Liver (tissue), 9 donors: ENCODE data around the gene LIMS2. TPM values are rescaled to one million over a fixed set of nuclear protein-coding genes. Genes with fewer than 3 reads are reported as not detected.

Source experiments
- DNase-seq: peaks from one replicate; pipeline ENCODE4 v3.0.0-alpha.2; 2017; ENCODE audit warnings: low spot score
- H3K27ac ChIP-seq, 2 donors: one replicate each; pipeline ENCODE4 v1.7.0; 2013; ENCODE audit warnings: inconsistent platforms in 2 of 2, low read length in 2 of 2, control low read depth in 1 of 2, low read depth in 1 of 2, mild to moderate bottlenecking in 1 of 2
- H3K27me3 ChIP-seq, 4 donors: one replicate each; pipeline versions ENCODE4 v1.6.1 to v1.7.0; 2013; ENCODE audit warnings: low read length in 3 of 4, inconsistent platforms in 1 of 4, mild to moderate bottlenecking in 1 of 4, moderate library complexity in 1 of 4; ENCODE audit not compliant: control insufficient read depth in 4 of 4, insufficient read depth in 4 of 4
- H3K36me3 ChIP-seq, 4 donors: one replicate each; pipeline versions ENCODE4 v1.6.1 to v1.7.0; 2013; ENCODE audit warnings: low read length in 3 of 4, mild to moderate bottlenecking in 3 of 4, low read depth in 1 of 4, moderate library complexity in 1 of 4; ENCODE audit not compliant: control insufficient read depth in 4 of 4, insufficient read depth in 3 of 4
- H3K4me1 ChIP-seq, 4 donors: one replicate each; pipeline versions ENCODE4 v1.6.1 to v1.7.0; 2013; ENCODE audit warnings: low read length in 3 of 4, mild to moderate bottlenecking in 3 of 4, moderate library complexity in 1 of 4; ENCODE audit not compliant: control insufficient read depth in 4 of 4, insufficient read depth in 4 of 4
- H3K4me3 ChIP-seq, 3 donors: one replicate each; pipeline versions ENCODE4 v1.6.1 to v1.7.0; 2013; ENCODE audit warnings: low read length in 3 of 3, control low read depth in 1 of 3, low read depth in 1 of 3, mild to moderate bottlenecking in 1 of 3
- H3K9ac ChIP-seq, 2 donors: one replicate each; pipeline ENCODE4 v1.7.0; 2013; ENCODE audit warnings: low read length in 2 of 2, mild to moderate bottlenecking in 2 of 2, moderate library complexity in 2 of 2, control low read depth in 1 of 2, low read depth in 1 of 2
- H3K9me3 ChIP-seq, 4 donors: one replicate each; pipeline versions ENCODE4 v1.6.1 to v1.7.0; 2013; ENCODE audit warnings: low read length in 3 of 4; ENCODE audit not compliant: control insufficient read depth in 4 of 4
- ATF3 ChIP-seq: IDR thresholded peaks from 2 replicates; pipeline ENCODE4 v1.6.1; 2016; ENCODE audit warnings: antibody characterized with exemption
- CTCF ChIP-seq: fragments of 150-350 bp; IDR thresholded peaks from 2 replicates; pipeline ENCODE4 v1.5.1; 2017; ENCODE audit warnings: improper control_type of control experiment, low read depth, low read length; ENCODE audit not compliant: missing input control
- EGR1 ChIP-seq, 2 donors: IDR thresholded peaks; 2 replicates each; pipeline ENCODE4 v1.6.1; 2016 to 2018; ENCODE audit warnings: antibody characterized with exemption in 2 of 2, low read depth in 2 of 2
- FOXA1 ChIP-seq: IDR thresholded peaks from 2 replicates; pipeline ENCODE4 v1.6.1; 2016; ENCODE audit warnings: antibody characterized with exemption
- FOXA2 ChIP-seq: IDR thresholded peaks from 2 replicates; pipeline ENCODE4 v1.6.1; 2016; ENCODE audit warnings: antibody characterized with exemption
- GABPA ChIP-seq, 2 donors: IDR thresholded peaks in 1 of 2; conservative IDR thresholded peaks in 1 of 2; 2 replicates each; pipeline ENCODE4 v1.6.1; 2016; ENCODE audit warnings: antibody characterized with exemption in 2 of 2, mild to moderate bottlenecking in 1 of 2, moderate library complexity in 1 of 2
- HNF4A ChIP-seq, 2 donors: conservative IDR thresholded peaks; 2 replicates each; pipeline ENCODE4 v1.6.1; 2016; ENCODE audit warnings: antibody characterized with exemption in 2 of 2, mild to moderate bottlenecking in 2 of 2
- HNF4G ChIP-seq: IDR thresholded peaks from 2 replicates; pipeline ENCODE4 v1.6.1; 2016; ENCODE audit warnings: antibody characterized with exemption
- JUND ChIP-seq, 2 donors: IDR thresholded peaks; 2 replicates each; pipeline ENCODE4 v1.6.1; 2016; ENCODE audit warnings: antibody characterized with exemption in 2 of 2
- MAX ChIP-seq: IDR thresholded peaks from 2 replicates; pipeline ENCODE4 v1.6.1; 2016; ENCODE audit warnings: antibody characterized with exemption
- NR2F2 ChIP-seq: IDR thresholded peaks from 2 replicates; pipeline ENCODE4 v1.6.1; 2016; ENCODE audit warnings: antibody characterized with exemption
- RAD21 ChIP-seq, 2 donors: IDR thresholded peaks; 2 replicates each; pipeline ENCODE4 v1.6.1; 2016; ENCODE audit warnings: antibody characterized with exemption in 2 of 2, mild to moderate bottlenecking in 2 of 2
- REST ChIP-seq: IDR thresholded peaks from 2 replicates; pipeline ENCODE4 v1.6.1; 2016; ENCODE audit warnings: antibody characterized with exemption, mild to moderate bottlenecking
- RXRA ChIP-seq, 2 donors: IDR thresholded peaks; 2 replicates each; pipeline ENCODE4 v1.6.1; 2017 to 2018; ENCODE audit warnings: antibody characterized with exemption in 2 of 2, mild to moderate bottlenecking in 1 of 2
- SP1 ChIP-seq: IDR thresholded peaks from 2 replicates; pipeline ENCODE4 v1.6.1; 2018; ENCODE audit warnings: antibody characterized with exemption, mild to moderate bottlenecking
- TAF1 ChIP-seq: conservative IDR thresholded peaks from 2 replicates; pipeline ENCODE4 v1.6.1; 2016; ENCODE audit warnings: antibody characterized with exemption, mild to moderate bottlenecking
- YY1 ChIP-seq: IDR thresholded peaks from 2 replicates; pipeline ENCODE4 v1.6.1; 2016; ENCODE audit warnings: antibody characterized with exemption, mild to moderate bottlenecking
- ZBTB33 ChIP-seq: IDR thresholded peaks from 2 replicates; pipeline ENCODE4 v1.6.1; 2016; ENCODE audit warnings: antibody characterized with exemption
- WGBS: extraction: QIAGEN DNeasy Blood & Tissue Kit; methylation state at CpG from one replicate; pipeline ENCODE4 v1.1.7; 2013; 5-methylcytosine and 5-hydroxymethylcytosine counted together
- polyA plus RNA-seq, 2 donors: library from polyadenylated mRNA; stranded (reverse) in 1 of 2; unstranded in 1 of 2; fragments of 200-250 nt in 1 of 2; fragments of >200 nt in 1 of 2; fragmentation: Nextera tagmentation in 1 of 2; extraction: Ambion mirVana in 1 of 2; gene quantifications; one replicate each; pipeline versions ENCODE4 v1.2.1 to v1.2.3, GENCODE V29; 2013 to 2015
- total RNA-seq, 2 donors: library from RNA; depleted of rRNA; stranded (reverse); fragments of >200 nt; gene quantifications; one replicate each; pipeline ENCODE4 v1.2.3, GENCODE V29; 2014
- donor health status: healthy.
- donor health status: healthy.
- donor health status: healthy.
- donor health status: healthy.
- donor health status: healthy.

LIMS2 gene
- total and polyA plus RNA-seq, 4 donors, result 1.4 to 17.9 (median 16.1) TPM

- Histone ChIP-seq H3K9ac (no peak overlapping the region), H3K27ac (no peak overlapping the region), H3K4me3 (no peak overlapping the region), H3K4me1 (no peaks in the 10 kb centered on the region), H3K36me3 (no peaks in the 10 kb centered on the region), H3K27me3 (no peaks in the 10 kb centered on the region), H3K9me3 (no peaks in the 10 kb centered on the region)
- TF ChIP-seq ZBTB33, result no peak
- TF ChIP-seq FOXA2, result no peak
- no peak for TF ChIP-seq HNF4G
- no peak for TF ChIP-seq NR2F2
- TF ChIP-seq EGR1 (IDR thresholded peaks at IDR 0.05; ENCODE audit: low read depth in 2 of 2), result no peak
- TF ChIP-seq ATF3, result no peak
- TF ChIP-seq FOXA1, result no peak
- no peak for TF ChIP-seq HNF4A (conservative IDR thresholded peaks at IDR 0.05)
- TF ChIP-seq GABPA (IDR thresholded peaks at IDR 0.05 in 1 of 2, conservative IDR thresholded peaks at IDR 0.05 in 1 of 2), result no peak
- TF ChIP-seq YY1, result no peak
- TF ChIP-seq TAF1, result no peak
- no peak for TF ChIP-seq SP1
- TF ChIP-seq REST, result no peak
- no peak for TF ChIP-seq CTCF
- TF ChIP-seq RXRA (IDR thresholded peaks at IDR 0.05), result no peak
- TF ChIP-seq RAD21 (IDR thresholded peaks at IDR 0.05), result no peak
- no peak for TF ChIP-seq JUND (IDR thresholded peaks at IDR 0.05)
- TF ChIP-seq MAX, result no peak
- no peak for DNase-seq
- WGBS, result 94% methylated on average over 37 of the region's 37 CpGs
Measured at GRCh38 chr2:127592761-127593227, 82.5 kb downstream of the LIMS2 start.
